ENCODE data around the gene ZNF432. TPM values are rescaled to one million over a fixed set of nuclear protein-coding genes. Genes with fewer than 3 reads are reported as not detected.

ZNF432 gene
- total and polyA plus RNA-seq, 2 of the 13 experiments (the other 11 are each of a cell fraction or from before 2014, with no cell fraction given), result 4.1 to 8.7 TPM

DNA sequence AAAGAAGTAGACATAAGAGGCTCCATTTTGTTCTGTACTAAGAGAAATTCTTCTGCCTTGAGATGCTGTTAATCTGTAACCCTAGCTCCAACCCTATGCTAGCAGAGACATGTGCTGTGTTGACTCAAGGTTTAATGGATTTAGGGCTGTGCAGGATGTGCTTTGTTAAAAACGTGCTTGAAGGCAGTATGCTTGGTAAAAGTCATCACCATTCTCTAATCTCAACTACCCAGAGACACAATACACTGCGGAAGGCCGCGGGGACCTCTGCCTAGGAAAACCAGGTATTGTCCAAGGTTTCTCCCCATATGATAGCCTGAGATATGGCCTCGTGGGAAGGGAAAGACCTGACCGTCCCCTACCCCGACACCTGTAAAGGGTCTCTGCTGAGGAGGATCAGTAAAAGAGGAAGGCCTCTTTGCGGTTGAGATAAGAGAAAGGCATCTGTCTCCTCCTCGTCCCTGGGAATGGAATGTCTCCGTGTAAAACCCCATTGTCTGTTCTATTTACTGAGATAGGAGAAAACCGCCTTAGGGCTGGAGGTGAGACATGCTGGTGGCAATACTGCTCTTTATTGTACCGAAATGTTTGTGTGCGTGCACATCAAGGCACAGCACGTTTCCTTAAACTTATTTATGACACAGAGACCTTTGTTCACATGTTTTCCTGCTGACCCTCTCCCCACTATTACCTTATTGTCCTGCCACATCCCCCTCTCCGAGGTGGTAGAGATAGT lies 22.2 kb downstream of the ZNF432 start (continued):
- TF ChIP-seq, protein P1, sequence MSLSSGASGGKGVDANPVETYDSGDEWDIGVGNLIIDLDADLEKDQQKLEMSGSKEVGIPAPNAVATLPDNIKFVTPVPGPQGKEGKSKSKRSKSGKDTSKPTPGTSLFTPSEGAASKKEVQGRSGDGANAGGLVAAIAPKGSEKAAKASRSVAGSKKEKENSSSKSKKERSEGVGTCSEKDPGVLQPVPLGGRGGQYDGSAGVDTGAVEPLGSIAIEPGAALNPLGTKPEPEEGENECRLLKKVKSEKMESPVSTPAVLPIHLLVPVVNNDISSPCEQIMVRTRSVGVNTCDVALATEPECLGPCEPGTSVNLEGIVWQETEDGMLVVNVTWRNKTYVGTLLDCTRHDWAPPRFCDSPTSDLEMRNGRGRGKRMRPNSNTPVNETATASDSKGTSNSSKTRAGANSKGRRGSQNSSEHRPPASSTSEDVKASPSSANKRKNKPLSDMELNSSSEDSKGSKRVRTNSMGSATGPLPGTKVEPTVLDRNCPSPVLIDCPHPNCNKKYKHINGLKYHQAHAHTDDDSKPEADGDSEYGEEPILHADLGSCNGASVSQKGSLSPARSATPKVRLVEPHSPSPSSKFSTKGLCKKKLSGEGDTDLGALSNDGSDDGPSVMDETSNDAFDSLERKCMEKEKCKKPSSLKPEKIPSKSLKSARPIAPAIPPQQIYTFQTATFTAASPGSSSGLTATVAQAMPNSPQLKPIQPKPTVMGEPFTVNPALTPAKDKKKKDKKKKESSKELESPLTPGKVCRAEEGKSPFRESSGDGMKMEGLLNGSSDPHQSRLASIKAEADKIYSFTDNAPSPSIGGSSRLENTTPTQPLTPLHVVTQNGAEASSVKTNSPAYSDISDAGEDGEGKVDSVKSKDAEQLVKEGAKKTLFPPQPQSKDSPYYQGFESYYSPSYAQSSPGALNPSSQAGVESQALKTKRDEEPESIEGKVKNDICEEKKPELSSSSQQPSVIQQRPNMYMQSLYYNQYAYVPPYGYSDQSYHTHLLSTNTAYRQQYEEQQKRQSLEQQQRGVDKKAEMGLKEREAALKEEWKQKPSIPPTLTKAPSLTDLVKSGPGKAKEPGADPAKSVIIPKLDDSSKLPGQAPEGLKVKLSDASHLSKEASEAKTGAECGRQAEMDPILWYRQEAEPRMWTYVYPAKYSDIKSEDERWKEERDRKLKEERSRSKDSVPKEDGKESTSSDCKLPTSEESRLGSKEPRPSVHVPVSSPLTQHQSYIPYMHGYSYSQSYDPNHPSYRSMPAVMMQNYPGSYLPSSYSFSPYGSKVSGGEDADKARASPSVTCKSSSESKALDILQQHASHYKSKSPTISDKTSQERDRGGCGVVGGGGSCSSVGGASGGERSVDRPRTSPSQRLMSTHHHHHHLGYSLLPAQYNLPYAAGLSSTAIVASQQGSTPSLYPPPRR (CRISPR knock-in tag; IDR thresholded peaks at IDR 0.05; ENCODE audit: borderline replicate concordance), result peak; percentile 75
- TF ChIP-seq MYC (CRISPR knock-in tag; IDR thresholded peaks at IDR 0.05; ENCODE audit: borderline replicate concordance), result peak; percentile 49; the same call in 1 of the 2 replicates
- 0 out of 2 replicates have a peak, but pooled peaks have one; percentile 25 for TF ChIP-seq ELF4 (CRISPR knock-in tag; IDR thresholded peaks at IDR 0.05; ENCODE audit: borderline replicate concordance)
- TF ChIP-seq ELF3 (CRISPR knock-in tag; IDR thresholded peaks at IDR 0.05), result peak; percentile 31; the same call in 1 of the 2 replicates
- peak; percentile 20; the same call in 1 of the 2 replicates for TF ChIP-seq HOXA3 (CRISPR knock-in tag; IDR thresholded peaks at IDR 0.05)
- TF ChIP-seq ZSCAN29 (CRISPR knock-in tag; conservative IDR thresholded peaks at IDR 0.05), result 0 out of 2 replicates have a peak, but pooled peaks have one; percentile 22
- TF ChIP-seq, protein P2, sequence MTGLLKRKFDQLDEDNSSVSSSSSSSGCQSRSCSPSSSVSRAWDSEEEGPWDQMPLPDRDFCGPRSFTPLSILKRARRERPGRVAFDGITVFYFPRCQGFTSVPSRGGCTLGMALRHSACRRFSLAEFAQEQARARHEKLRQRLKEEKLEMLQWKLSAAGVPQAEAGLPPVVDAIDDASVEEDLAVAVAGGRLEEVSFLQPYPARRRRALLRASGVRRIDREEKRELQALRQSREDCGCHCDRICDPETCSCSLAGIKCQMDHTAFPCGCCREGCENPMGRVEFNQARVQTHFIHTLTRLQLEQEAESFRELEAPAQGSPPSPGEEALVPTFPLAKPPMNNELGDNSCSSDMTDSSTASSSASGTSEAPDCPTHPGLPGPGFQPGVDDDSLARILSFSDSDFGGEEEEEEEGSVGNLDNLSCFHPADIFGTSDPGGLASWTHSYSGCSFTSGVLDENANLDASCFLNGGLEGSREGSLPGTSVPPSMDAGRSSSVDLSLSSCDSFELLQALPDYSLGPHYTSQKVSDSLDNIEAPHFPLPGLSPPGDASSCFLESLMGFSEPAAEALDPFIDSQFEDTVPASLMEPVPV (CRISPR knock-in tag; IDR thresholded peaks at IDR 0.05), result peak; percentile 26; the same call in 1 of the 2 replicates
- 0 out of 2 replicates have a peak, but pooled peaks have one; percentile 12 for TF ChIP-seq FOSL2 (CRISPR knock-in tag; IDR thresholded peaks at IDR 0.05)
- TF ChIP-seq, protein P3, sequence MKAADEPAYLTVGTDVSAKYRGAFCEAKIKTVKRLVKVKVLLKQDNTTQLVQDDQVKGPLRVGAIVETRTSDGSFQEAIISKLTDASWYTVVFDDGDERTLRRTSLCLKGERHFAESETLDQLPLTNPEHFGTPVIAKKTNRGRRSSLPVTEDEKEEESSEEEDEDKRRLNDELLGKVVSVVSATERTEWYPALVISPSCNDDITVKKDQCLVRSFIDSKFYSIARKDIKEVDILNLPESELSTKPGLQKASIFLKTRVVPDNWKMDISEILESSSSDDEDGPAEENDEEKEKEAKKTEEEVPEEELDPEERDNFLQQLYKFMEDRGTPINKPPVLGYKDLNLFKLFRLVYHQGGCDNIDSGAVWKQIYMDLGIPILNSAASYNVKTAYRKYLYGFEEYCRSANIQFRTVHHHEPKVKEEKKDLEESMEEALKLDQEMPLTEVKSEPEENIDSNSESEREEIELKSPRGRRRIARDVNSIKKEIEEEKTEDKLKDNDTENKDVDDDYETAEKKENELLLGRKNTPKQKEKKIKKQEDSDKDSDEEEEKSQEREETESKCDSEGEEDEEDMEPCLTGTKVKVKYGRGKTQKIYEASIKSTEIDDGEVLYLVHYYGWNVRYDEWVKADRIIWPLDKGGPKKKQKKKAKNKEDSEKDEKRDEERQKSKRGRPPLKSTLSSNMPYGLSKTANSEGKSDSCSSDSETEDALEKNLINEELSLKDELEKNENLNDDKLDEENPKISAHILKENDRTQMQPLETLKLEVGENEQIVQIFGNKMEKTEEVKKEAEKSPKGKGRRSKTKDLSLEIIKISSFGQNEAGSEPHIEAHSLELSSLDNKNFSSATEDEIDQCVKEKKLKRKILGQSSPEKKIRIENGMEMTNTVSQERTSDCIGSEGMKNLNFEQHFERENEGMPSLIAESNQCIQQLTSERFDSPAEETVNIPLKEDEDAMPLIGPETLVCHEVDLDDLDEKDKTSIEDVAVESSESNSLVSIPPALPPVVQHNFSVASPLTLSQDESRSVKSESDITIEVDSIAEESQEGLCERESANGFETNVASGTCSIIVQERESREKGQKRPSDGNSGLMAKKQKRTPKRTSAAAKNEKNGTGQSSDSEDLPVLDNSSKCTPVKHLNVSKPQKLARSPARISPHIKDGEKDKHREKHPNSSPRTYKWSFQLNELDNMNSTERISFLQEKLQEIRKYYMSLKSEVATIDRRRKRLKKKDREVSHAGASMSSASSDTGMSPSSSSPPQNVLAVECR (CRISPR knock-in tag; IDR thresholded peaks at IDR 0.05; ENCODE audit: borderline replicate concordance), result peak; percentile 46; the same call in 1 of the 2 replicates
- TF ChIP-seq, protein P4, sequence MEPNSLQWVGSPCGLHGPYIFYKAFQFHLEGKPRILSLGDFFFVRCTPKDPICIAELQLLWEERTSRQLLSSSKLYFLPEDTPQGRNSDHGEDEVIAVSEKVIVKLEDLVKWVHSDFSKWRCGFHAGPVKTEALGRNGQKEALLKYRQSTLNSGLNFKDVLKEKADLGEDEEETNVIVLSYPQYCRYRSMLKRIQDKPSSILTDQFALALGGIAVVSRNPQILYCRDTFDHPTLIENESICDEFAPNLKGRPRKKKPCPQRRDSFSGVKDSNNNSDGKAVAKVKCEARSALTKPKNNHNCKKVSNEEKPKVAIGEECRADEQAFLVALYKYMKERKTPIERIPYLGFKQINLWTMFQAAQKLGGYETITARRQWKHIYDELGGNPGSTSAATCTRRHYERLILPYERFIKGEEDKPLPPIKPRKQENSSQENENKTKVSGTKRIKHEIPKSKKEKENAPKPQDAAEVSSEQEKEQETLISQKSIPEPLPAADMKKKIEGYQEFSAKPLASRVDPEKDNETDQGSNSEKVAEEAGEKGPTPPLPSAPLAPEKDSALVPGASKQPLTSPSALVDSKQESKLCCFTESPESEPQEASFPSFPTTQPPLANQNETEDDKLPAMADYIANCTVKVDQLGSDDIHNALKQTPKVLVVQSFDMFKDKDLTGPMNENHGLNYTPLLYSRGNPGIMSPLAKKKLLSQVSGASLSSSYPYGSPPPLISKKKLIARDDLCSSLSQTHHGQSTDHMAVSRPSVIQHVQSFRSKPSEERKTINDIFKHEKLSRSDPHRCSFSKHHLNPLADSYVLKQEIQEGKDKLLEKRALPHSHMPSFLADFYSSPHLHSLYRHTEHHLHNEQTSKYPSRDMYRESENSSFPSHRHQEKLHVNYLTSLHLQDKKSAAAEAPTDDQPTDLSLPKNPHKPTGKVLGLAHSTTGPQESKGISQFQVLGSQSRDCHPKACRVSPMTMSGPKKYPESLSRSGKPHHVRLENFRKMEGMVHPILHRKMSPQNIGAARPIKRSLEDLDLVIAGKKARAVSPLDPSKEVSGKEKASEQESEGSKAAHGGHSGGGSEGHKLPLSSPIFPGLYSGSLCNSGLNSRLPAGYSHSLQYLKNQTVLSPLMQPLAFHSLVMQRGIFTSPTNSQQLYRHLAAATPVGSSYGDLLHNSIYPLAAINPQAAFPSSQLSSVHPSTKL (CRISPR knock-in tag; IDR thresholded peaks at IDR 0.05), result peak; percentile 90
- TF ChIP-seq KAT8 (CRISPR knock-in tag; IDR thresholded peaks at IDR 0.05), result 0 out of 2 replicates have a peak, but pooled peaks have one; percentile 32
- TF ChIP-seq SIX1 (CRISPR knock-in tag; IDR thresholded peaks at IDR 0.05; ENCODE audit: borderline replicate concordance), result peak; percentile 40; the same call in 1 of the 2 replicates
